ENCODE results near the gene SBF2. TPM values are rescaled to one million over a fixed set of nuclear protein-coding genes. Genes with fewer than 3 reads are reported as not detected.

Gene SBF2
- total and polyA plus RNA-seq, 9 of the 15 experiments (the other 6 are each of a cell fraction or from before 2014, with no cell fraction given): 0.80 to 9.5 (median 5.0) TPM

- TF ChIP-seq ZBTB40 (IDR thresholded peaks at IDR 0.05) (no peak), ZBTB40 (CRISPR knock-in tag; IDR thresholded peaks at IDR 0.05) (no peak), TBL1XR1 (IDR thresholded peaks at IDR 0.05; ENCODE audit: low read length in 2 of 2) (no peak), ZBTB8A (IDR thresholded peaks at IDR 0.05; ENCODE audit: partially characterized antibody) (no peak), E2F3 (CRISPR knock-in tag; IDR thresholded peaks at IDR 0.05) (no peak), NCOA2 (IDR thresholded peaks at IDR 0.05; ENCODE audit: partially characterized antibody in 2 of 2) (no peak), KAT7 (CRISPR knock-in tag; IDR thresholded peaks at IDR 0.05; ENCODE audit: borderline replicate concordance) (no peak), ZNF830 (CRISPR knock-in tag; IDR thresholded peaks at IDR 0.05) (no peak), ZNF639 (CRISPR knock-in tag; conservative IDR thresholded peaks at IDR 0.05 in 1 of 2, IDR thresholded peaks at IDR 0.05 in 1 of 2) (no peak), SMAD2 (IDR thresholded peaks at IDR 0.05; ENCODE audit: low read depth, low read length) (no peak), RFX7 (CRISPR knock-in tag; IDR thresholded peaks at IDR 0.05) (no peak), ZNF511 (CRISPR knock-in tag; IDR thresholded peaks at IDR 0.05) (no peak), ZNF584 (CRISPR knock-in tag; IDR thresholded peaks at IDR 0.05; ENCODE audit: low read depth) (no peak), ZNF583 (CRISPR knock-in tag; IDR thresholded peaks at IDR 0.05) (no peak), ZNF507 (tag; conservative IDR thresholded peaks at IDR 0.05) (no peak)
These were observed 28.1 kb downstream of the SBF2 start (continued) for GRCh38 chr11:10265936-10266335.
